ENCODE results near the gene MCF2L2. TPM values are rescaled to one million over a fixed set of nuclear protein-coding genes. Genes with fewer than 3 reads are reported as not detected.

The MCF2L2 gene
- total and polyA plus RNA-seq, 9 of the 15 experiments (the other 6 are each of a cell fraction or from before 2014, with no cell fraction given), result 0.56 to 4.2 (median 3.0) TPM

DNA sequence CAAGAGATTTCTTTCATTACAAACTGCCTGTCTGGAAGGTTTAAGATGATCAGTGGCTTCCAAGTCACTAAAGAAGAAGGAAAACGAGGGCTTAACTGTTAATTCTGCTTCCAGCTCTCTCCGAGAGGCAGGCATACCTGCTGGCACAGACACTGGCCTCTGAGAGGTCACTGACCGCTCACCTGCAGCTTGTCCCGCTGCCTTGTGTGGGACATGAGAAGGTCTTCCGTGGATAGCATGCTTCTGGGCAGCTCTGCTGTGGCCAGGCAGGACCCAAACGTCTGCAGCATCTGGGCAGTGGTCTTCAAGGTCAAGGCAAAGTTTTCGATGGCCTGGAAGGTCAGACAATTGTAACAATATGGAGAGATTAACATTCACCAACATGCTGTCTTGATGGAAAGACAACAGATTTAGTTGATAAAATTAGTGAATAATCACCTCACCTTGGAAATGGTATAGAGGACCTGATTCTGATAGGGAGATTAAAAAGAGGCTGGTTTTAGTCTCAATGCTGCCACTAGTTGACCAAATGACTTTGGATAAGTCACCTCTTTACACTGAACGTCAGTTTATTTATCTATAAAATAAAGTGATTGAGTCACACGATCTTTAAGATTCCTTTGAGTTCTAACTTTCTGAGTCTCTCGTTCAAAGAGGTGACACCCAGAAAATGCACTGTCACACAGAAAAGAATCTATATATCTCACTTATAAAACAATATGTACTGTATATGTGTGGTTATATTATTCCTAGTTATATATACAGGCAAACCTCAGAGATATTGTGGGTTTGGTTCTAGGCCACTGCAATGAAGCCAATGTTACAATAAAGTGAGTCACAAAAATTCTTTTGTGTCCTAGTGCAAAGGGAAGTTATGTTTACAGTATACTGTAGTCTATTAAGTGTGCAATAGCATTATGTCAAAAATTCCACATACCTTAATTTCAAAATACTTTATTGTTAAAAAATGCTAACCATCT is 110.2 kb downstream of the MCF2L2 start (continued):
- no peak for TF ChIP-seq ZBTB33 (CRISPR knock-in tag; IDR thresholded peaks at IDR 0.05)
- TF ChIP-seq GTF2F1 (IDR thresholded peaks at IDR 0.05; ENCODE audit: low read depth, low read length), result no peak
- no peak for TF ChIP-seq ZNF408 (CRISPR knock-in tag; IDR thresholded peaks at IDR 0.05; ENCODE audit: low read depth)
- TF ChIP-seq MEF2A (IDR thresholded peaks at IDR 0.05; ENCODE audit: control insufficient read depth, low read depth, low read length), result no peak
- TF ChIP-seq, protein P1, sequence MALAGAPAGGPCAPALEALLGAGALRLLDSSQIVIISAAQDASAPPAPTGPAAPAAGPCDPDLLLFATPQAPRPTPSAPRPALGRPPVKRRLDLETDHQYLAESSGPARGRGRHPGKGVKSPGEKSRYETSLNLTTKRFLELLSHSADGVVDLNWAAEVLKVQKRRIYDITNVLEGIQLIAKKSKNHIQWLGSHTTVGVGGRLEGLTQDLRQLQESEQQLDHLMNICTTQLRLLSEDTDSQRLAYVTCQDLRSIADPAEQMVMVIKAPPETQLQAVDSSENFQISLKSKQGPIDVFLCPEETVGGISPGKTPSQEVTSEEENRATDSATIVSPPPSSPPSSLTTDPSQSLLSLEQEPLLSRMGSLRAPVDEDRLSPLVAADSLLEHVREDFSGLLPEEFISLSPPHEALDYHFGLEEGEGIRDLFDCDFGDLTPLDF (CRISPR knock-in tag; IDR thresholded peaks at IDR 0.05), result no peak
- TF ChIP-seq, protein P2, sequence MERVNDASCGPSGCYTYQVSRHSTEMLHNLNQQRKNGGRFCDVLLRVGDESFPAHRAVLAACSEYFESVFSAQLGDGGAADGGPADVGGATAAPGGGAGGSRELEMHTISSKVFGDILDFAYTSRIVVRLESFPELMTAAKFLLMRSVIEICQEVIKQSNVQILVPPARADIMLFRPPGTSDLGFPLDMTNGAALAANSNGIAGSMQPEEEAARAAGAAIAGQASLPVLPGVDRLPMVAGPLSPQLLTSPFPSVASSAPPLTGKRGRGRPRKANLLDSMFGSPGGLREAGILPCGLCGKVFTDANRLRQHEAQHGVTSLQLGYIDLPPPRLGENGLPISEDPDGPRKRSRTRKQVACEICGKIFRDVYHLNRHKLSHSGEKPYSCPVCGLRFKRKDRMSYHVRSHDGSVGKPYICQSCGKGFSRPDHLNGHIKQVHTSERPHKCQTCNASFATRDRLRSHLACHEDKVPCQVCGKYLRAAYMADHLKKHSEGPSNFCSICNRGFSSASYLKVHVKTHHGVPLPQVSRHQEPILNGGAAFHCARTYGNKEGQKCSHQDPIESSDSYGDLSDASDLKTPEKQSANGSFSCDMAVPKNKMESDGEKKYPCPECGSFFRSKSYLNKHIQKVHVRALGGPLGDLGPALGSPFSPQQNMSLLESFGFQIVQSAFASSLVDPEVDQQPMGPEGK (CRISPR knock-in tag; IDR thresholded peaks at IDR 0.05; ENCODE audit: borderline replicate concordance), result no peak
- TF ChIP-seq, protein P3, sequence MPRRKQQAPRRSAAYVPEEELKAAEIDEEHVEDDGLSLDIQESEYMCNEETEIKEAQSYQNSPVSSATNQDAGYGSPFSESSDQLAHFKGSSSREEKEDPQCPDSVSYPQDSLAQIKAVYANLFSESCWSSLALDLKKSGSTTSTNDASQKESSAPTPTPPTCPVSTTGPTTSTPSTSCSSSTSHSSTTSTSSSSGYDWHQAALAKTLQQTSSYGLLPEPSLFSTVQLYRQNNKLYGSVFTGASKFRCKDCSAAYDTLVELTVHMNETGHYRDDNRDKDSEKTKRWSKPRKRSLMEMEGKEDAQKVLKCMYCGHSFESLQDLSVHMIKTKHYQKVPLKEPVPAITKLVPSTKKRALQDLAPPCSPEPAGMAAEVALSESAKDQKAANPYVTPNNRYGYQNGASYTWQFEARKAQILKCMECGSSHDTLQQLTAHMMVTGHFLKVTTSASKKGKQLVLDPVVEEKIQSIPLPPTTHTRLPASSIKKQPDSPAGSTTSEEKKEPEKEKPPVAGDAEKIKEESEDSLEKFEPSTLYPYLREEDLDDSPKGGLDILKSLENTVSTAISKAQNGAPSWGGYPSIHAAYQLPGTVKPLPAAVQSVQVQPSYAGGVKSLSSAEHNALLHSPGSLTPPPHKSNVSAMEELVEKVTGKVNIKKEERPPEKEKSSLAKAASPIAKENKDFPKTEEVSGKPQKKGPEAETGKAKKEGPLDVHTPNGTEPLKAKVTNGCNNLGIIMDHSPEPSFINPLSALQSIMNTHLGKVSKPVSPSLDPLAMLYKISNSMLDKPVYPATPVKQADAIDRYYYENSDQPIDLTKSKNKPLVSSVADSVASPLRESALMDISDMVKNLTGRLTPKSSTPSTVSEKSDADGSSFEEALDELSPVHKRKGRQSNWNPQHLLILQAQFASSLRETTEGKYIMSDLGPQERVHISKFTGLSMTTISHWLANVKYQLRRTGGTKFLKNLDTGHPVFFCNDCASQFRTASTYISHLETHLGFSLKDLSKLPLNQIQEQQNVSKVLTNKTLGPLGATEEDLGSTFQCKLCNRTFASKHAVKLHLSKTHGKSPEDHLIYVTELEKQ (CRISPR knock-in tag; IDR thresholded peaks at IDR 0.05), result no peak
- TF ChIP-seq ETV1 (tag; conservative IDR thresholded peaks at IDR 0.05; ENCODE audit: low read depth), result no peak
